H9 (cell line): ENCODE data around the gene C3orf38. TPM values are rescaled to one million over a fixed set of nuclear protein-coding genes. Genes with fewer than 3 reads are reported as not detected.

ENCODE experiments used
- DNase-seq: peaks from one replicate; pipeline ENCODE4 v3.0.0-alpha.2; 2017
- H2AFZ ChIP-seq: one replicate; pipeline ENCODE4 v1.6.1; 2013; ENCODE audit warnings: mild to moderate bottlenecking, low read length, control low read depth, moderate library complexity
- H2AK5ac ChIP-seq: 2 replicates; pipeline ENCODE4 v1.6.1; 2013; ENCODE audit warnings: low read length, control low read depth, mixed read lengths; ENCODE audit not compliant: insufficient read length
- H2BK120ac ChIP-seq: one replicate; pipeline ENCODE4 v1.6.1; 2013; ENCODE audit warnings: low read depth, mild to moderate bottlenecking, low read length, control low read depth, inconsistent platforms; ENCODE audit not compliant: poor library complexity, severe bottlenecking
- H2BK12ac ChIP-seq: 2 replicates; pipeline ENCODE4 v1.6.1; 2013; ENCODE audit warnings: low read length, control low read depth, mixed read lengths, low read depth; ENCODE audit not compliant: insufficient read length
- H2BK15ac ChIP-seq: 2 replicates; pipeline ENCODE4 v1.6.1; 2013; ENCODE audit warnings: low read depth, low read length, control low read depth
- H2BK20ac ChIP-seq: one replicate; pipeline ENCODE4 v1.6.1; 2013; ENCODE audit warnings: low read depth, mild to moderate bottlenecking, low read length, control low read depth, inconsistent platforms; ENCODE audit not compliant: poor library complexity, severe bottlenecking
- H2BK5ac ChIP-seq: 2 replicates; pipeline ENCODE4 v1.6.1; 2013; ENCODE audit warnings: low read length, control low read depth, mixed read lengths; ENCODE audit not compliant: insufficient read length
- H3K14ac ChIP-seq: 2 replicates; pipeline ENCODE4 v1.6.1; 2013; ENCODE audit warnings: low read length, control low read depth; ENCODE audit not compliant: insufficient read depth
- H3K18ac ChIP-seq: 2 replicates; pipeline ENCODE4 v1.6.1; 2013; ENCODE audit warnings: low read depth, mild to moderate bottlenecking, mixed read lengths, low read length, control low read depth; ENCODE audit not compliant: insufficient read length
- H3K23ac ChIP-seq: 2 replicates; pipeline ENCODE4 v1.6.1; 2013; ENCODE audit warnings: low read length, control low read depth, mixed read lengths, low read depth; ENCODE audit not compliant: insufficient read length
- H3K23me2 ChIP-seq: 2 replicates; pipeline ENCODE4 v1.6.1; 2013; ENCODE audit warnings: low read depth, mild to moderate bottlenecking, mixed read lengths, low read length, control low read depth; ENCODE audit not compliant: insufficient read length, poor library complexity, severe bottlenecking
- H3K27ac ChIP-seq: 2 replicates; pipeline ENCODE4 v1.5.1; 2013; ENCODE audit warnings: low read length, control low read depth, mixed read lengths, low read depth; ENCODE audit not compliant: insufficient read length
- H3K27me3 ChIP-seq: 2 replicates; pipeline ENCODE4 v1.6.1; 2013; ENCODE audit warnings: low read length, control low read depth, inconsistent platforms; ENCODE audit not compliant: insufficient read depth
- H3K4ac ChIP-seq: 2 replicates; pipeline ENCODE4 v1.6.1; 2013; ENCODE audit warnings: low read depth, mild to moderate bottlenecking, control low read depth, inconsistent platforms, low read length, moderate library complexity
- H3K4me1 ChIP-seq: 2 replicates; pipeline ENCODE4 v1.6.1; 2013; ENCODE audit warnings: low read length, control low read depth, inconsistent platforms; ENCODE audit not compliant: insufficient read depth
- H3K4me2 ChIP-seq: 2 replicates; pipeline ENCODE4 v1.6.1; 2013; ENCODE audit warnings: low read length, control low read depth, mixed read lengths; ENCODE audit not compliant: insufficient read length, insufficient read depth
- H3K56ac ChIP-seq: 2 replicates; pipeline ENCODE4 v1.6.1; 2013; ENCODE audit warnings: low read depth, mild to moderate bottlenecking, mixed read lengths, low read length, control low read depth; ENCODE audit not compliant: insufficient read length
- H3K79me1 ChIP-seq: 2 replicates; pipeline ENCODE4 v1.6.1; 2013; ENCODE audit warnings: low read depth, mild to moderate bottlenecking, moderate library complexity, low read length, control low read depth, inconsistent platforms; ENCODE audit not compliant: insufficient read depth, poor library complexity, severe bottlenecking
- H3K79me2 ChIP-seq: 2 replicates; pipeline ENCODE4 v1.6.1; 2013; ENCODE audit warnings: low read length, control low read depth, inconsistent platforms; ENCODE audit not compliant: insufficient read depth
- H3K9ac ChIP-seq: 2 replicates; pipeline ENCODE4 v1.6.1; 2013; ENCODE audit warnings: low read length, control low read depth, mixed read lengths; ENCODE audit not compliant: insufficient read length; ENCODE audit errors: extremely low read depth
- H3K9me3 ChIP-seq: one replicate; pipeline ENCODE4 v1.6.1; 2013; ENCODE audit warnings: low read depth, low read length, inconsistent platforms; ENCODE audit not compliant: control insufficient read depth
- H3T11ph ChIP-seq: one replicate; pipeline ENCODE4 v1.6.1; 2013; ENCODE audit warnings: mild to moderate bottlenecking, low read length, control low read depth, inconsistent platforms
- H4K20me1 ChIP-seq: one replicate; pipeline ENCODE4 v1.6.1; 2013; ENCODE audit not compliant: control insufficient read depth, insufficient read length, insufficient read depth
- H4K5ac ChIP-seq: 2 replicates; pipeline ENCODE4 v1.6.1; 2013; ENCODE audit warnings: low read depth, mild to moderate bottlenecking, mixed read lengths, low read length, control low read depth; ENCODE audit not compliant: insufficient read length
- H4K8ac ChIP-seq: replicated peaks from 2 replicates; pipeline ENCODE4 v1.6.1; 2013; ENCODE audit warnings: low read length, control low read depth, mixed read lengths, low read depth; ENCODE audit not compliant: insufficient read length
- H4K91ac ChIP-seq: 2 replicates; pipeline ENCODE4 v1.6.1; 2013; ENCODE audit warnings: low read depth, mild to moderate bottlenecking, moderate library complexity, mixed read lengths, low read length, control low read depth; ENCODE audit not compliant: insufficient read length
- H3K27ac Mint-ChIP-seq, 3 experiments: 2 replicates in 2 of 3; 3 replicates in 1 of 3; pipeline ENCODE4 v1.8.0; 2020 to 2021; ENCODE audit warnings: mixed read lengths in 3 of 3, mild to moderate bottlenecking in 1 of 3, moderate library complexity in 1 of 3
- H3K27me3 Mint-ChIP-seq: 2 replicates; pipeline ENCODE4 v1.8.0; 2021; ENCODE audit warnings: low read depth, mild to moderate bottlenecking, moderate library complexity, mixed read lengths
- H3K36me3 Mint-ChIP-seq, 3 experiments: 2 replicates in 2 of 3; 3 replicates in 1 of 3; pipeline ENCODE4 v1.8.0; 2020 to 2021; ENCODE audit warnings: low read depth in 3 of 3, mixed read lengths in 3 of 3; ENCODE audit not compliant: insufficient read depth in 1 of 3
- H3K4me1 Mint-ChIP-seq, 2 experiments: 2 replicates each; pipeline ENCODE4 v1.8.0; 2020; ENCODE audit warnings: mixed read lengths in 2 of 2
- H3K4me3 Mint-ChIP-seq, 2 experiments: 2 replicates in 1 of 2; 3 replicates in 1 of 2; pipeline ENCODE4 v1.8.0; 2020 to 2021; ENCODE audit warnings: mild to moderate bottlenecking in 2 of 2, mixed read lengths in 2 of 2, moderate library complexity in 1 of 2
- H3K9me3 Mint-ChIP-seq, 2 experiments: 2 replicates in 1 of 2; 3 replicates in 1 of 2; pipeline ENCODE4 v1.8.0; 2020; ENCODE audit warnings: mild to moderate bottlenecking in 2 of 2, mixed read lengths in 2 of 2, moderate library complexity in 1 of 2
- CTCF ChIP-seq: fragments of 200-600 bp; sonication (generic); conservative IDR thresholded peaks from 3 replicates; pipeline ENCODE4 v1.8.0; 2021; ENCODE audit warnings: antibody characterized with exemption, mild to moderate bottlenecking
- WGBS: extraction: QIAGEN DNeasy Blood & Tissue Kit; methylation state at CpG from one replicate; pipeline ENCODE4 v1.1.7; 2013; ENCODE audit warnings: missing lambda C conversion rate, low lambda C conversion rate, mixed read lengths; ENCODE audit not compliant: insufficient read length; ENCODE audit errors: extremely low coverage; 5-methylcytosine and 5-hydroxymethylcytosine counted together
- total RNA-seq: library from RNA; stranded (reverse); gene quantifications from 2 replicates; pipeline ENCODE4 v1.2.1, GENCODE V29; 2021

Gene C3orf38
- total RNA-seq, 1 experiment from 2014 or later, result 36.6 TPM

- Histone ChIP-seq H3K27ac (no peak overlapping the region), H4K5ac (no peak overlapping the region), H2BK20ac (no peak overlapping the region), H4K91ac (no peak overlapping the region), H2BK120ac (no peak overlapping the region), H4K8ac (no peak overlapping the region), H3K9me3 (no peaks in the 10 kb centered on the region), H3K79me2 (no peaks in the 10 kb centered on the region), H3K4ac (no peak overlapping the region; the same call in 1 of the 2 replicates), H3K23ac (no peak overlapping the region), H2AK5ac (no peak overlapping the region), H3K4me2 (no peak overlapping the region), H3K23me2 (no peaks in the 10 kb centered on the region), H3K56ac (no peak overlapping the region), H3K14ac (no peak overlapping the region), H3K9ac (no peak overlapping the region), H2BK15ac (no peak overlapping the region), H3K18ac (no peak overlapping the region), H2BK5ac (no peak overlapping the region), H2AFZ (no peak overlapping the region), H3K4me1 (no peaks in the 10 kb centered on the region), H4K20me1 (no peaks in the 10 kb centered on the region), H2BK12ac (no peak overlapping the region), H3K27me3 (no peaks in the 10 kb centered on the region), H3T11ph (peak overlapping the region; percentile 79), H3K79me1 (no peaks in the 10 kb centered on the region)
- H3K36me3 Mint-ChIP-seq, result peaks cover 3 to 18% (median 8%) of the 10 kb centered on the region in 3 experiments; a peak in 4 of 7 replicates
- H3K27me3 Mint-ChIP-seq, result no peaks in the 10 kb centered on the region
- no peak overlapping the region for H3K4me3 Mint-ChIP-seq
- peaks cover 8 to 16% of the 10 kb centered on the region in 2 experiments; a peak in 4 of 5 replicates for H3K9me3 Mint-ChIP-seq
- H3K4me1 Mint-ChIP-seq, result peaks cover 25 to 40% of the 10 kb centered on the region in 2 experiments
- WGBS, result no CpG with 5 or more reads among the region's 3 CpGs
- peak overlapping the region in 2 of 3 experiments; percentile 71 to 91; a peak in 3 of 7 replicates for H3K27ac Mint-ChIP-seq
- DNase-seq, result no peak
- TF ChIP-seq CTCF, result no peak
Observed at GRCh38 chr3:88192631-88193030, 42.9 kb downstream of the C3orf38 start.
